HepG2 (cell line): Measurements from ENCODE around the gene CEP43. TPM values are rescaled to one million over a fixed set of nuclear protein-coding genes. Genes with fewer than 3 reads are reported as not detected.

ENCODE experiments used
- ARID5B ChIP-seq: IDR thresholded peaks from 2 replicates; pipeline ENCODE4 v1.4.0; 2020; ENCODE audit warnings: mild to moderate bottlenecking, missing genetic modification reagents
- CHCHD3 ChIP-seq: sonication (generic); formaldehyde crosslinking; IDR thresholded peaks from 2 replicates; pipeline ENCODE4 v1.8.0; 2022; ENCODE audit warnings: mild to moderate bottlenecking, missing genetic modification reagents, moderate library complexity
- DMAP1 ChIP-seq: IDR thresholded peaks from 2 replicates; pipeline ENCODE4 v1.6.1; 2016
- ELF1 ChIP-seq: sonication (generic); formaldehyde crosslinking; IDR thresholded peaks from 2 replicates; pipeline ENCODE4 v1.4.0; 2020; ENCODE audit warnings: missing genetic modification reagents
- NPAS2 ChIP-seq: sonication (generic); formaldehyde crosslinking; IDR thresholded peaks from 2 replicates; pipeline ENCODE4 v1.8.0; 2022; ENCODE audit warnings: mild to moderate bottlenecking, missing genetic modification reagents, borderline replicate concordance
- PAX8 ChIP-seq: sonication (generic); formaldehyde crosslinking; IDR thresholded peaks from 2 replicates; pipeline ENCODE4 v1.8.0; 2022; ENCODE audit warnings: mild to moderate bottlenecking, missing genetic modification reagents, borderline replicate concordance
- RELA ChIP-seq: sonication (generic); formaldehyde crosslinking; IDR thresholded peaks from 2 replicates; pipeline ENCODE4 v1.4.0; 2020; ENCODE audit warnings: missing genetic modification reagents
- SAP130 ChIP-seq: IDR thresholded peaks from 2 replicates; pipeline ENCODE4 v1.6.1; 2016; ENCODE audit warnings: low read depth
- ZNF225 ChIP-seq: sonication (generic); formaldehyde crosslinking; IDR thresholded peaks from 2 replicates; pipeline ENCODE4 v1.4.0; 2020; ENCODE audit warnings: mild to moderate bottlenecking, missing genetic modification reagents
- ZNF260 ChIP-seq: sonication (generic); formaldehyde crosslinking; IDR thresholded peaks from 2 replicates; pipeline ENCODE4 v1.4.0; 2020; ENCODE audit warnings: missing genetic modification reagents, low read depth, mild to moderate bottlenecking, borderline replicate concordance
- ZNF263 ChIP-seq: sonication (generic); formaldehyde crosslinking; IDR thresholded peaks from 2 replicates; pipeline ENCODE4 v1.4.0; 2020; ENCODE audit warnings: missing genetic modification reagents
- ZNF264 ChIP-seq: sonication (generic); formaldehyde crosslinking; IDR thresholded peaks from 2 replicates; pipeline ENCODE4 v1.4.0; 2020; ENCODE audit warnings: missing genetic modification reagents
- ZNF337 ChIP-seq: sonication (generic); formaldehyde crosslinking; IDR thresholded peaks from 2 replicates; pipeline ENCODE4 v1.5.1; 2020; ENCODE audit warnings: missing genetic modification reagents, low read depth, mild to moderate bottlenecking, borderline replicate concordance
- ZNF407 ChIP-seq: sonication (generic); formaldehyde crosslinking; IDR thresholded peaks from one replicate; pipeline ENCODE4 v1.5.1; 2020; ENCODE audit warnings: mild to moderate bottlenecking, missing genetic modification reagents; ENCODE audit errors: not compliant biosample characterization
- ZNF570 ChIP-seq: sonication (generic); formaldehyde crosslinking; IDR thresholded peaks from 2 replicates; pipeline ENCODE4 v1.4.0; 2020; ENCODE audit warnings: mild to moderate bottlenecking, missing genetic modification reagents, borderline replicate concordance
- ZNF660 ChIP-seq: sonication (generic); formaldehyde crosslinking; IDR thresholded peaks from 2 replicates; pipeline ENCODE4 v1.5.1; 2020; ENCODE audit warnings: mild to moderate bottlenecking, low read depth, missing genetic modification reagents, borderline replicate concordance
- ZNF746 ChIP-seq: sonication (generic); formaldehyde crosslinking; IDR thresholded peaks from 2 replicates; pipeline ENCODE4 v1.8.0; 2022; ENCODE audit warnings: mild to moderate bottlenecking, missing genetic modification reagents
- ZSCAN25 ChIP-seq: sonication (generic); formaldehyde crosslinking; IDR thresholded peaks from 2 replicates; pipeline ENCODE4 v1.8.0; 2022; ENCODE audit warnings: mild to moderate bottlenecking, missing genetic modification reagents
- polyA plus RNA-seq, 8 experiments: library from polyadenylated mRNA; depleted of rRNA in 3 of 8; stranded (reverse) in 7 of 8; unstranded in 1 of 8; fragments of >200 nt; fragmentation: Illumina TruSeq in 4 of 8; extraction: Trizol in 4 of 8; gene quantifications; 2 replicates each; pipeline versions ENCODE4 v1.2.1 to v1.2.3, GENCODE V29; 2011 to 2016; ENCODE audit warnings: low read depth in 4 of 8, missing spikeins in 1 of 8, mixed read lengths in 1 of 8; ENCODE audit not compliant: insufficient read depth in 1 of 8
- total RNA-seq, 5 experiments: library from RNA; depleted of rRNA; stranded (reverse); fragments of >200 nt; fragmentation: Illumina TruSeq; extraction: Trizol; gene quantifications; 2 replicates each; pipeline ENCODE4 v1.2.3, GENCODE V29; 2016; ENCODE audit warnings: low read depth in 1 of 5

CEP43 gene
- total and polyA plus RNA-seq, 2 of the 13 experiments (the other 11 are each of a cell fraction or from before 2014, with no cell fraction given) = 29.3 to 73.9 TPM

GRCh38 chr6:166957087-166957804, 42.0 kb upstream of the CEP43 start (continued):
- TF ChIP-seq ZNF407 (CRISPR knock-in tag) (no peak), PAX8 (no peak), RELA (peak; percentile 36; the same call in 1 of the 2 replicates), ZNF260 (no peak), SAP130 (CRISPR knock-in tag) (peak; percentile 92), ZNF660 (CRISPR knock-in tag) (no peak), ZSCAN25 (0 out of 2 replicates have a peak, but pooled peaks have one; percentile 30), ARID5B (CRISPR knock-in tag) (peak; percentile 83), NPAS2 (CRISPR knock-in tag) (0 out of 2 replicates have a peak, but pooled peaks have one; percentile 83), ZNF570 (CRISPR knock-in tag) (no peak), ZNF225 (no peak), DMAP1 (CRISPR knock-in tag) (peak; percentile 50; the same call in 1 of the 2 replicates), ZNF263 (CRISPR knock-in tag) (peak; percentile 96), ZNF264 (peak; percentile 4; the same call in 1 of the 2 replicates), ZNF746 (CRISPR knock-in tag) (peak; percentile 94; the same call in 1 of the 2 replicates), ELF1 (CRISPR knock-in tag) (peak; percentile 94), ZNF337 (no peak; the same call in 1 of the 2 replicates), CHCHD3 (CRISPR knock-in tag) (peak; percentile 14; the same call in 1 of the 2 replicates)
